Stimulated activated naive CD8-positive, alpha-beta T cell treated with anti-CD3 and anti-CD28 coated beads, Interleukin-15, Interleukin-2, amounts not matched to agents 100 ng/mL and 50 ng/mL, for 24 hours (primary cell): ENCODE data around the gene CLIC4.

Source experiments
- H3K27ac Mint-ChIP-seq: one replicate; pipeline ENCODE4 v1.8.0; 2021; ENCODE audit warnings: mild to moderate bottlenecking, mixed read lengths
- H3K27me3 Mint-ChIP-seq: one replicate; pipeline ENCODE4 v1.8.0; 2021; ENCODE audit warnings: mixed read lengths
- H3K36me3 Mint-ChIP-seq: one replicate; pipeline ENCODE4 v1.8.0; 2021; ENCODE audit warnings: low read depth, mixed read lengths
- H3K4me1 Mint-ChIP-seq: one replicate; pipeline ENCODE4 v1.8.0; 2021; ENCODE audit warnings: low read depth, mixed read lengths
- H3K4me3 Mint-ChIP-seq: one replicate; pipeline ENCODE4 v1.8.0; 2021; ENCODE audit warnings: mild to moderate bottlenecking, mixed read lengths
- H3K9me3 Mint-ChIP-seq: one replicate; pipeline ENCODE4 v1.8.0; 2021; ENCODE audit warnings: mixed read lengths

CLIC4 gene

DNA sequence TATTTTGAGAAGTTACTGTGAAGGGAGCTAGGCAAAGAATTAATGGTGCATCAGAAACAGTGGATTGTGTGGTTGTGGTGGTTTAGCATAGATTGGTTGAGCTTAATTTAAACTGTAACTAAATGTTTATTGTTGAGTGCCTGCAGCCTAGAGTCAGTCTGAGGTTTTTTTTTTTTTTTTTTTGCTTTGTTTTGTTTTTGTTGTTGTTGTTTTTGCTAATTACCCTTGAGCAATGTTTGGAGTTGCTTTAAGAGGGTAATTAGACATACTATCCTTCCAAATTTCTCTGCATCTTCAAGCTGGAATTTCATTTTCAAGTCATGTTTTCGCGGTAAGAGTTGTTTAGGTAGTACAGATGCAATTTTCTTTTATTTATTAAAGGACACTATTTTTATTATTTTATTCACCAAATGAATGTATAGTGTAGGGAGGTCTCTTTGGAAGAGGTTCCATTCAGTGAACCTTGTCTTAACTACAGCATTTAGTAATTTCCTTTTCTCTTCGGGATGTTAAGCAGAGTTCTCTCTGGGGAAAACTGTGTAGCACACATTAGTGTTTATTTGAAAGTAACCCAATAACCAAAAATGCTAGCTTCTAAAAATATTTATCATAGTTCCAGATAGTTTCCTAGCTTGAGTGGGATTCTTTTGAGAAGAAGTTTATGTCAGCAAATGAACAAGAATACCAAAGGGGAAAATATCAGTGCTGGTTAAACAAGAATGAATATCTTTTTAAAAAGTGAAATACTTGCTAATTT, 82.3 kb downstream of the CLIC4 start:
- Mint-ChIP-seq H3K4me3 (no peak overlapping the region), H3K9me3 (no peaks in the 10 kb centered on the region), H3K4me1 (peaks cover 4% of the 10 kb centered on the region), H3K27ac (no peak overlapping the region), H3K27me3 (peaks cover 16% of the 10 kb centered on the region), H3K36me3 (no peaks in the 10 kb centered on the region)

- Mint-ChIP-seq H3K4me1 (peaks cover 4% of the 10 kb centered on the region), H3K36me3 (no peaks in the 10 kb centered on the region), H3K4me3 (no peak overlapping the region), H3K27me3 (peaks cover 11% of the 10 kb centered on the region), H3K9me3 (no peaks in the 10 kb centered on the region), H3K27ac (no peak overlapping the region)
Measured at GRCh38 chr1:24828183-24828886, 83.1 kb downstream of the CLIC4 start.

GRCh38 chr1:24828887-24829192, 83.6 kb downstream of the CLIC4 start:
- Mint-ChIP-seq H3K4me3 (no peak overlapping the region), H3K36me3 (no peaks in the 10 kb centered on the region), H3K4me1 (peaks cover 4% of the 10 kb centered on the region), H3K27ac (no peak overlapping the region), H3K9me3 (no peaks in the 10 kb centered on the region), H3K27me3 (peaks cover 9% of the 10 kb centered on the region)

- no peak overlapping the region for H3K27ac Mint-ChIP-seq
- no peak overlapping the region for H3K4me3 Mint-ChIP-seq
- H3K27me3 Mint-ChIP-seq: peaks cover 5% of the 10 kb centered on the region
- H3K36me3 Mint-ChIP-seq: no peaks in the 10 kb centered on the region
- H3K4me1 Mint-ChIP-seq: peaks cover 4% of the 10 kb centered on the region
- H3K9me3 Mint-ChIP-seq: no peaks in the 10 kb centered on the region
Measured at GRCh38 chr1:24830680-24831272, 85.5 kb downstream of the CLIC4 start.

- Mint-ChIP-seq H3K27me3 (peaks cover 6% of the 10 kb centered on the region), H3K4me1 (no peaks in the 10 kb centered on the region), H3K9me3 (no peaks in the 10 kb centered on the region), H3K27ac (no peak overlapping the region), H3K4me3 (no peak overlapping the region), H3K36me3 (no peaks in the 10 kb centered on the region)
Measured at GRCh38 chr1:24841593-24841992, 96.3 kb downstream of the CLIC4 start.

DNA sequence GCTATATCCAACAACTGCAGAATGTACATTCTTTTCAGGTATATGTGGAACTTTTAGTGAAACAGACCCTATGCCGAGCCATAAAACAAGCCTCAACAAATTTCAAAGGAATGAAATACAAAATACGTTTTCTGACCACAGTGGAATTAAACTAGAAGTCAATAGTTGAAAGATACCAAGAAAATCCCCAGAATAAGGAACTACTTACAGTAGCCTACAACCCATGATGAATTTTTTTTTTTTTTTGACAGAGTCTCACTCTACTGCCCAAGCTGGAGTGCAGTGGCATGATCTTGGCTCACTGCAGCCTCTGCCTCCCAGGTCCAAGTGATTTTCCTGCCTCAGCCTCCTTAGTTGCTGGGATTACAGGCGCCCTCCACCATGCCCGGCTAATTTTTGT, 101.4 kb downstream of the CLIC4 start:
- Mint-ChIP-seq H3K4me1 (peaks cover 16% of the 10 kb centered on the region), H3K27ac (no peak overlapping the region), H3K9me3 (no peaks in the 10 kb centered on the region), H3K27me3 (peaks cover 6% of the 10 kb centered on the region), H3K4me3 (no peak overlapping the region), H3K36me3 (no peaks in the 10 kb centered on the region)

DNA sequence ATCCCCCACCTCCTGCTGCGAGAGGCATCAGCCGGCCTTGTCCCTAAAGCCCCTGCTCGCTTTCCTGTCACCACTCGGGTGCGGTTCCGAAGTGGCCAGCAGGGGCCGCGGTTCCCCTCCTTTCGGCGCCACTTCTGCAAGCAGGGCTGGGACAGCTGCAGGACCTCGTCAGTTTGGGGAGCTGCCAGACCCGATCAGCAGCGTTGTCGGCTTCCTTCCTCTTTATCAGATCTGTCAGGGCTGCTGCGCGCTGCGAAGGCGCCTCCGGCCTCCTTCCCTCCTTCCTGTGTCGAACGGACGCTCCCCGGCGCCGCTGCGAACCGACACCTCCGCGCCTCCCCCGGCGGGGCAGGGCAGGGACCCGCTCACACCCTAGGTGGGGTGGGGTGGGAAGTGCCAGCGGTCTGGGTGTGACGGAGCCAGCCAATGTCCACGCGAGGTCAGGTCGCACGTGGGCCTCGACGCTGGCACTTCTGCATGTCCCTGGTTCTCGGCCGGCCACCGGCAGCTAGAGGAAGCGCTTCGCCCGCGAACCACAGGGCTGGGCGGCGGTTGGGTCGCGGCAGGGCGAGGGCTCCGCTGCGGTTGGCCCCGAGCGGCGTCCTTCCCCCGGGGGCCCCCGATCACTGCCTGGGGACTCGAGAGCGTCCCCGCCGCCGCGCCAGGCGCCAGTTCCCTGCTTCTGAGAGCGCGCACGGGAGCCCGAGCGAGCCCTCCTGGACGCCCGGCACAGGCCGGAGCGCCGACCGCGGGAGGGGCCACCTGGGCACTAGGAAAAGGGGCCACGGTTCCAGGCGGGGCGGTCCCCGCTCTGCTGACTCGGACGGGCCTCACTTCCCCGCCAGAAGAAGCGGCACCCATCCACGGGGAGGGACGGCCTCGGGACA, 103.0 kb downstream of the CLIC4 start:
- Mint-ChIP-seq H3K27ac (no peak overlapping the region), H3K36me3 (no peaks in the 10 kb centered on the region), H3K9me3 (no peaks in the 10 kb centered on the region), H3K27me3 (no peaks in the 10 kb centered on the region), H3K4me3 (peak overlapping the region; percentile 67), H3K4me1 (peaks cover 16% of the 10 kb centered on the region)

DNA sequence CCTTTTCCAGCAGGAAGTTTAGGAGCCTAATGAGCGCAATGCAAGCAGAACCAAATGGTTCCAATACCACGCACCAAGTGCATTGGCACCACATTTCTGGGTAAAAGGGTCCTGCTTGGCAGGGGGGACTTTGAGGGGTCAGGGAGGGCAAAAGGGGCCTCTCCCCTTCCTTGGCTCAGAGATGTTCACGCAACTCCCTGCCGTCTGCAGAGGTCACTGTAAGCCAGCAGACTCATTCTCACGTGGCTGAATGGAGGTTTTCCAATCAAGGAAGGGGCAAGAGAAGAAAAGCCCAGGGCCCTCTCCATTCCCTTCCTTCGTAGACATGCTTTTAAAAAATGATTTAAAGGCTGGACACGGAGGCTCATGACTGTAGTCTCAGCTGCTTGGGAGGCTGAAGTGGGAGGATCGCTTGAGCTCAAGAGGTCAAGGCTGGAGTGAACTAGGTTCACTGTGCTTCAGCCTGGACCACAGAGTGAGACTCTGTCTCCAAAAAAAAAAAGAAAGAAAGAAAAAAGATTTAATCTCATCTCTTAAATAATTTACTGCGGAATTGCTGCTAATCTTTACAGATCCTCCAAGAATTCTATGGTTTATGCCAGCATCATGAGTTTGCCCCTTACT, 104.5 kb downstream of the CLIC4 start:
- no peak overlapping the region for H3K4me3 Mint-ChIP-seq
- no peak overlapping the region for H3K27ac Mint-ChIP-seq
- H3K9me3 Mint-ChIP-seq: no peaks in the 10 kb centered on the region
- H3K27me3 Mint-ChIP-seq: no peaks in the 10 kb centered on the region
- H3K4me1 Mint-ChIP-seq: peaks cover 16% of the 10 kb centered on the region
- no peaks in the 10 kb centered on the region for H3K36me3 Mint-ChIP-seq

GRCh38 chr1:24850328-24850920, 105.2 kb downstream of the CLIC4 start:
- no peaks in the 10 kb centered on the region for H3K27me3 Mint-ChIP-seq
- no peak overlapping the region for H3K27ac Mint-ChIP-seq
- no peaks in the 10 kb centered on the region for H3K9me3 Mint-ChIP-seq
- no peak overlapping the region for H3K4me3 Mint-ChIP-seq
- no peaks in the 10 kb centered on the region for H3K36me3 Mint-ChIP-seq
- H3K4me1 Mint-ChIP-seq: peaks cover 16% of the 10 kb centered on the region

DNA sequence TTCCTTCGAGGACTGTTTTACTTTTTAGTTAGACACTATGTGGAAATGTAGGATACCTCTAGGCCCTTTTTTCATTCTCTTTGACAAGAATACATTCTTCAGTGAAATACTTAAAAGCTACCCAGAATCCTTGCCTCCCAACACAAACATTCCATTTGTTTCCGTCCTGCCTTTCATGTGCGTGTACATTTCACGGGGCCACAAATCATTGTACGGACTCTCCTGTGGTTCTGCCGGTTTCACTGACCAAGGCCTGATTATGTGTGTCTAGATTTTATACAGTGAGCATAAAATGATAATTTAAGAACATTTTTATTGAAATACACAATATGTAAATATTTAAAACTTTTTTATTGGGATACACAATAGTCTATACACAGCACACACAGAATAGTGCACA, 108.4 kb downstream of the CLIC4 start:
- no peak overlapping the region for H3K27ac Mint-ChIP-seq
- H3K27me3 Mint-ChIP-seq: no peaks in the 10 kb centered on the region
- no peaks in the 10 kb centered on the region for H3K36me3 Mint-ChIP-seq

DNA sequence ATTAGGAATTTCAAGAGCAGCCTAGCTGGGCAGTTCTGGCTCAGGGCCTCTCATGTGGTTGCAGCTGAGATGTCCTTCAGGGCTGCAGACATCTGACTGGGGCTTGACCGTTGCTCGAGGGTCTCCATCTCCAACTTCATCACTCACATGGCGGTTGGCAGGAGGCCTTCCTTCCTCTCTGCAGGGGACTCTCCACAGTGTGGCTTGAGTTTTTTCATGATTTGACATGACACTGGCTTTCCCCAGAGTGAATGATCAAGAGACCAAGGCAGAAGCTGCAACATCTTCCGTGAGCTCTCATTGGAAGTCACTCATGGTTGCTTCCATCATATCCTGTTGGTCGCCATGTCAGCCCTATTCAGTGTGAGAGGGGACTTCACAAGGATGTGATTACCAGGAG, 110.2 kb downstream of the CLIC4 start:
- Mint-ChIP-seq H3K4me3 (no peak overlapping the region), H3K27ac (no peak overlapping the region), H3K27me3 (no peaks in the 10 kb centered on the region), H3K4me1 (peaks cover 6% of the 10 kb centered on the region), H3K36me3 (no peaks in the 10 kb centered on the region), H3K9me3 (no peaks in the 10 kb centered on the region)

More for the DNA sequence above, 108.4 kb downstream of the CLIC4 start:
- H3K4me3 Mint-ChIP-seq: no peak overlapping the region
- H3K4me1 Mint-ChIP-seq: peaks cover 19% of the 10 kb centered on the region
- no peaks in the 10 kb centered on the region for H3K9me3 Mint-ChIP-seq

DNA sequence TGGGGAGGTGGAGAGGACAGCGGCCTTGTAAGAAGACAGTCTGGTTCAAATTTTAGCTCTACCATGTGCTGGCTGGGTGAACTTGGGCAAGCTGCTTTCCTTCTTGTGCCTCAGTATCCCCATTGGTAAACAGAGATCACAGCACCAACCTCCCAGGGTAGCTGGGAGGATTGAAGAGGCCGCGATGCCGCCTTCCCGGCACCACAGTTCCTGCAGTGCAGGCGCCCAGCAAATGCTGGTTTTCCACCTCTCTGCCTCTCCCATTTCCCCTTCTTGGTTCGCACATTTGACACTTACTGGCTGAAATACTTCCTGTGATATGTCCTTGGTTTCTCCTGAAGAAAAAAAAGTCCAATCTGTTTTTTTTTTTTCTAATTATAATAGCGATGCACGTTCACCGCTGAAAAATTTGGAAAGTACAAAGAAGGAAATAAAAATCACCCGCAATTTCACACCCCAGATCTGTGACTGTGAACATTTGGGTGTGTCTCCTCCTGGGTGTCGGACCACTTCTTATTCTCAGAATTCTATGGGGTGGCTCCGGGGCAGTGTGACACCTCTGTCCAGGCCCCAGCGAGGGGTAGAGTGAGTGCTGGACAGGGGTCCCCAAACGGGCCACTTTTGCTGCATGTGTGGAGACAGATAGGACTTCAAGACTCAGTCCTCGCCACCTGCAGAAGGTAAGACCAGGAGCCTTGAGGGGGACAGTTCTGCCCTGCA, 111.7 kb downstream of the CLIC4 start:
- no peak overlapping the region for H3K27ac Mint-ChIP-seq
- H3K4me3 Mint-ChIP-seq: no peak overlapping the region
- peaks cover 6% of the 10 kb centered on the region for H3K4me1 Mint-ChIP-seq

GRCh38 chr1:24857507-24858133, 112.4 kb downstream of the CLIC4 start:
- Mint-ChIP-seq H3K4me3 (no peak overlapping the region), H3K9me3 (no peaks in the 10 kb centered on the region), H3K4me1 (peaks cover 6% of the 10 kb centered on the region), H3K36me3 (no peaks in the 10 kb centered on the region), H3K27me3 (no peaks in the 10 kb centered on the region), H3K27ac (no peak overlapping the region)

More for the DNA sequence above, 111.7 kb downstream of the CLIC4 start:
- no peaks in the 10 kb centered on the region for H3K27me3 Mint-ChIP-seq
- no peaks in the 10 kb centered on the region for H3K9me3 Mint-ChIP-seq
- H3K36me3 Mint-ChIP-seq: no peaks in the 10 kb centered on the region
